ENCODE data around the gene MICALL2.

- no peak for TF ChIP-seq ZFX (IDR thresholded peaks at IDR 0.05; ENCODE audit: borderline replicate concordance)
- TF ChIP-seq CTCF (IDR thresholded peaks at IDR 0.05) = no peak
Observed at GRCh38 chr7:1387261-1387660, 72.0 kb downstream of the MICALL2 start.

Data from 22Rv1 (cell line).